ENCODE data around the gene HOTAIR. TPM values are rescaled to one million over a fixed set of nuclear protein-coding genes. Genes with fewer than 3 reads are reported as not detected.
A peak's percentile ranks its signal among the peaks of the same experiment; 100 is the strongest.

The HOTAIR gene
- total RNA-seq, 1 experiment from 2014 or later, result not detected

DNA sequence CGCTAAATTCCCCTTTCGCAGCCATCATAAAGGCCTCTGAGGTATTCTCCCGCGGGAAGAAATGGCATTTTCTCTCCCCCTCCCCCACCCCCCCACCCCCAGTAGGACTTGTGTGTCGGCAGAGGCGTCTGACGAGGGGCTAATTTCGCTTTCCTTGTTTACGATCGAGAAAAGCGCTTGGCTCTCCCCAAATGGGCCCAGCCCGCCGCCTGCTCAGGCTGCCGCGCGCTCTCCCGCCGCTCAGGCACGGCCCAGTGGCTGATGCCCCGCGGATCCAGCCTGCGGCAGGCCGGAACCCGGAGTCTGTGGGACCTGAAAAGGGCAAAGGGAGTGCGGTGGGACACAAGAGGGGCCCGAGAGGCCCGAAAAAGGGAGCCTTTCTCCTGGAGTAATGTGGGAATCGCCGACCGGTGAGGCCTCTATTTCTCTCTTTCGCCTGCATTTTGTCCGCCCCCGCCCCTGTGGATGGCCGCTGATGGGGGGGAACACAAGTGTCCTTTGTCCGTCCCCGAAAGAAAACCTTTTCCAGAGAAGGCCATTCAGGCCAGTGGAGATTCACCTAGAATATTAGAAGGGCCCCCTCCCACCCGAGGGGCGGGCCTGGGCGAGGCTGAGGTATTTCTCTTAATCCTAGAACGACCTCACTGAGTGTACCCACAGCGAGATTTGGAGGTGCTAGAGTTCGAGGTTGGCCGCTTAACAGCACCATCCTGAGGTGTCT is 44.5 kb upstream of the HOTAIR start:
- Mint-ChIP-seq H3K9me3 (no peaks in the 10 kb centered on the region), H3K27me3 (ENCODE audit: low read depth) (peaks cover 99% of the 10 kb centered on the region), H3K4me3 (peak overlapping the region; percentile 48), H3K36me3 (no peaks in the 10 kb centered on the region; the same call in 1 of the 2 replicates), H3K27ac (no peak overlapping the region), H3K4me1 (peaks cover 29% of the 10 kb centered on the region)
- TF ChIP-seq KAT7 (CRISPR knock-in tag; IDR thresholded peaks at IDR 0.05; ENCODE audit: borderline replicate concordance) (no peak), ATF1 (CRISPR knock-in tag; IDR thresholded peaks at IDR 0.05) (no peak), ZNF219 (CRISPR knock-in tag; IDR thresholded peaks at IDR 0.05; ENCODE audit: borderline replicate concordance) (no peak)
- TF ChIP-seq, protein P1, sequence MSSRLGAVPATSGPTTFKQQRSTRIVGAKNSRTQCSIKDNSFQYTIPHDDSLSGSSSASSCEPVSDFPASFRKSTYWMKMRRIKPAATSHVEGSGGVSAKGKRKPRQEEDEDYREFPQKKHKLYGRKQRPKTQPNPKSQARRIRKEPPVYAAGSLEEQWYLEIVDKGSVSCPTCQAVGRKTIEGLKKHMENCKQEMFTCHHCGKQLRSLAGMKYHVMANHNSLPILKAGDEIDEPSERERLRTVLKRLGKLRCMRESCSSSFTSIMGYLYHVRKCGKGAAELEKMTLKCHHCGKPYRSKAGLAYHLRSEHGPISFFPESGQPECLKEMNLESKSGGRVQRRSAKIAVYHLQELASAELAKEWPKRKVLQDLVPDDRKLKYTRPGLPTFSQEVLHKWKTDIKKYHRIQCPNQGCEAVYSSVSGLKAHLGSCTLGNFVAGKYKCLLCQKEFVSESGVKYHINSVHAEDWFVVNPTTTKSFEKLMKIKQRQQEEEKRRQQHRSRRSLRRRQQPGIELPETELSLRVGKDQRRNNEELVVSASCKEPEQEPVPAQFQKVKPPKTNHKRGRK (CRISPR knock-in tag; IDR thresholded peaks at IDR 0.05; ENCODE audit: borderline replicate concordance), result no peak
- TF ChIP-seq, protein P2, sequence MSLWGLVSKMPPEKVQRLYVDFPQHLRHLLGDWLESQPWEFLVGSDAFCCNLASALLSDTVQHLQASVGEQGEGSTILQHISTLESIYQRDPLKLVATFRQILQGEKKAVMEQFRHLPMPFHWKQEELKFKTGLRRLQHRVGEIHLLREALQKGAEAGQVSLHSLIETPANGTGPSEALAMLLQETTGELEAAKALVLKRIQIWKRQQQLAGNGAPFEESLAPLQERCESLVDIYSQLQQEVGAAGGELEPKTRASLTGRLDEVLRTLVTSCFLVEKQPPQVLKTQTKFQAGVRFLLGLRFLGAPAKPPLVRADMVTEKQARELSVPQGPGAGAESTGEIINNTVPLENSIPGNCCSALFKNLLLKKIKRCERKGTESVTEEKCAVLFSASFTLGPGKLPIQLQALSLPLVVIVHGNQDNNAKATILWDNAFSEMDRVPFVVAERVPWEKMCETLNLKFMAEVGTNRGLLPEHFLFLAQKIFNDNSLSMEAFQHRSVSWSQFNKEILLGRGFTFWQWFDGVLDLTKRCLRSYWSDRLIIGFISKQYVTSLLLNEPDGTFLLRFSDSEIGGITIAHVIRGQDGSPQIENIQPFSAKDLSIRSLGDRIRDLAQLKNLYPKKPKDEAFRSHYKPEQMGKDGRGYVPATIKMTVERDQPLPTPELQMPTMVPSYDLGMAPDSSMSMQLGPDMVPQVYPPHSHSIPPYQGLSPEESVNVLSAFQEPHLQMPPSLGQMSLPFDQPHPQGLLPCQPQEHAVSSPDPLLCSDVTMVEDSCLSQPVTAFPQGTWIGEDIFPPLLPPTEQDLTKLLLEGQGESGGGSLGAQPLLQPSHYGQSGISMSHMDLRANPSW (CRISPR knock-in tag; conservative IDR thresholded peaks at IDR 0.05; ENCODE audit: low read depth), result no peak
- ChIA-PET POLR2A (interaction anchor here (0.5 kb wide), 1 partner anchor 272 kb away, joined by 5 read pairs; no protein-coding TSS in a partner anchor), CTCF (no interaction called here)
- DNase-seq (ENCODE audit: low spot score) (peak; percentile 55), ATAC-seq (peak; percentile 3; the same call in 1 of the 2 replicates)

DNA sequence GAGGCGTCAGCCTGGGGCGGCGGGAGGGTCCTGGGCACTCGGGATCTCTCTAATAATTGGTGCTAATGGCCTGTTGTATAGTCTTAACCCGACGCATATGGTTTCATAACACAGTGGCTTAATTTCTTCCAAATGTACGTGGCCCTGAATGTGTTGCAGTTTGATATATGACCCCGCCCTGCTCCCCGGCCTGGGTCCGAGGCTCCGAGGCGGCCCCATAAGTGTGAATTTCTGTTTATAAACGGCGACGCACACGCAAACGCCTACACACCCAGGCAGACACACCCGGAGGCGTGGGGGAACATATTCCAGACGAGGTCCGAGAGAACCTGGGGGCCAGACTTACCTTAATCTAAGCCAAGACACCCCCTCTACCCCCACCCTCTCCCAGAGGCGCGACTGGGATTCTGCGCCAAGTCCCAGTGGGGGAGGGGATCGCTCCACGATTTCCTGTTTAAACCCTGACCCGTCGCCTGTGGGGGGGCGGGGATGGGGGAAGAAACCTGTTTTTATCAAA is 43.8 kb upstream of the HOTAIR start:
- ATAC-seq, result no peak
- TF ChIP-seq JAZF1 (CRISPR knock-in tag; IDR thresholded peaks at IDR 0.05) (no peak), ZNF671 (CRISPR knock-in tag; IDR thresholded peaks at IDR 0.05) (no peak), TCF7 (CRISPR knock-in tag; IDR thresholded peaks at IDR 0.05; ENCODE audit: low read depth) (no peak), ZNF416 (CRISPR knock-in tag; IDR thresholded peaks at IDR 0.05) (no peak), KAT7 (CRISPR knock-in tag; IDR thresholded peaks at IDR 0.05; ENCODE audit: borderline replicate concordance) (no peak), MYBL2 (CRISPR knock-in tag; IDR thresholded peaks at IDR 0.05) (no peak), NR2C2 (CRISPR knock-in tag; IDR thresholded peaks at IDR 0.05) (no peak)
- TF ChIP-seq, protein P3, sequence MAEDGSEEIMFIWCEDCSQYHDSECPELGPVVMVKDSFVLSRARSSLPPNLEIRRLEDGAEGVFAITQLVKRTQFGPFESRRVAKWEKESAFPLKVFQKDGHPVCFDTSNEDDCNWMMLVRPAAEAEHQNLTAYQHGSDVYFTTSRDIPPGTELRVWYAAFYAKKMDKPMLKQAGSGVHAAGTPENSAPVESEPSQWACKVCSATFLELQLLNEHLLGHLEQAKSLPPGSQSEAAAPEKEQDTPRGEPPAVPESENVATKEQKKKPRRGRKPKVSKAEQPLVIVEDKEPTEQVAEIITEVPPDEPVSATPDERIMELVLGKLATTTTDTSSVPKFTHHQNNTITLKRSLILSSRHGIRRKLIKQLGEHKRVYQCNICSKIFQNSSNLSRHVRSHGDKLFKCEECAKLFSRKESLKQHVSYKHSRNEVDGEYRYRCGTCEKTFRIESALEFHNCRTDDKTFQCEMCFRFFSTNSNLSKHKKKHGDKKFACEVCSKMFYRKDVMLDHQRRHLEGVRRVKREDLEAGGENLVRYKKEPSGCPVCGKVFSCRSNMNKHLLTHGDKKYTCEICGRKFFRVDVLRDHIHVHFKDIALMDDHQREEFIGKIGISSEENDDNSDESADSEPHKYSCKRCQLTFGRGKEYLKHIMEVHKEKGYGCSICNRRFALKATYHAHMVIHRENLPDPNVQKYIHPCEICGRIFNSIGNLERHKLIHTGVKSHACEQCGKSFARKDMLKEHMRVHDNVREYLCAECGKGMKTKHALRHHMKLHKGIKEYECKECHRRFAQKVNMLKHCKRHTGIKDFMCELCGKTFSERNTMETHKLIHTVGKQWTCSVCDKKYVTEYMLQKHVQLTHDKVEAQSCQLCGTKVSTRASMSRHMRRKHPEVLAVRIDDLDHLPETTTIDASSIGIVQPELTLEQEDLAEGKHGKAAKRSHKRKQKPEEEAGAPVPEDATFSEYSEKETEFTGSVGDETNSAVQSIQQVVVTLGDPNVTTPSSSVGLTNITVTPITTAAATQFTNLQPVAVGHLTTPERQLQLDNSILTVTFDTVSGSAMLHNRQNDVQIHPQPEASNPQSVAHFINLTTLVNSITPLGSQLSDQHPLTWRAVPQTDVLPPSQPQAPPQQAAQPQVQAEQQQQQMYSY (CRISPR knock-in tag; IDR thresholded peaks at IDR 0.05), result no peak
- TF ChIP-seq, protein P4, sequence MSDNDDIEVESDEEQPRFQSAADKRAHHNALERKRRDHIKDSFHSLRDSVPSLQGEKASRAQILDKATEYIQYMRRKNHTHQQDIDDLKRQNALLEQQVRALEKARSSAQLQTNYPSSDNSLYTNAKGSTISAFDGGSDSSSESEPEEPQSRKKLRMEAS (CRISPR knock-in tag; IDR thresholded peaks at IDR 0.05), result no peak
- TF ChIP-seq, protein P5, sequence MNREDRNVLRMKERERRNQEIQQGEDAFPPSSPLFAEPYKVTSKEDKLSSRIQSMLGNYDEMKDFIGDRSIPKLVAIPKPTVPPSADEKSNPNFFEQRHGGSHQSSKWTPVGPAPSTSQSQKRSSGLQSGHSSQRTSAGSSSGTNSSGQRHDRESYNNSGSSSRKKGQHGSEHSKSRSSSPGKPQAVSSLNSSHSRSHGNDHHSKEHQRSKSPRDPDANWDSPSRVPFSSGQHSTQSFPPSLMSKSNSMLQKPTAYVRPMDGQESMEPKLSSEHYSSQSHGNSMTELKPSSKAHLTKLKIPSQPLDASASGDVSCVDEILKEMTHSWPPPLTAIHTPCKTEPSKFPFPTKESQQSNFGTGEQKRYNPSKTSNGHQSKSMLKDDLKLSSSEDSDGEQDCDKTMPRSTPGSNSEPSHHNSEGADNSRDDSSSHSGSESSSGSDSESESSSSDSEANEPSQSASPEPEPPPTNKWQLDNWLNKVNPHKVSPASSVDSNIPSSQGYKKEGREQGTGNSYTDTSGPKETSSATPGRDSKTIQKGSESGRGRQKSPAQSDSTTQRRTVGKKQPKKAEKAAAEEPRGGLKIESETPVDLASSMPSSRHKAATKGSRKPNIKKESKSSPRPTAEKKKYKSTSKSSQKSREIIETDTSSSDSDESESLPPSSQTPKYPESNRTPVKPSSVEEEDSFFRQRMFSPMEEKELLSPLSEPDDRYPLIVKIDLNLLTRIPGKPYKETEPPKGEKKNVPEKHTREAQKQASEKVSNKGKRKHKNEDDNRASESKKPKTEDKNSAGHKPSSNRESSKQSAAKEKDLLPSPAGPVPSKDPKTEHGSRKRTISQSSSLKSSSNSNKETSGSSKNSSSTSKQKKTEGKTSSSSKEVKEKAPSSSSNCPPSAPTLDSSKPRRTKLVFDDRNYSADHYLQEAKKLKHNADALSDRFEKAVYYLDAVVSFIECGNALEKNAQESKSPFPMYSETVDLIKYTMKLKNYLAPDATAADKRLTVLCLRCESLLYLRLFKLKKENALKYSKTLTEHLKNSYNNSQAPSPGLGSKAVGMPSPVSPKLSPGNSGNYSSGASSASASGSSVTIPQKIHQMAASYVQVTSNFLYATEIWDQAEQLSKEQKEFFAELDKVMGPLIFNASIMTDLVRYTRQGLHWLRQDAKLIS (CRISPR knock-in tag; IDR thresholded peaks at IDR 0.05; ENCODE audit: borderline replicate concordance), result no peak
- no peaks in the 10 kb centered on the region; the same call in 1 of the 2 replicates for H3K36me3 Mint-ChIP-seq
- H3K27ac Mint-ChIP-seq, result no peak overlapping the region
- peak overlapping the region; percentile 63 for H3K4me3 Mint-ChIP-seq
- H3K4me1 Mint-ChIP-seq, result peaks cover 26% of the 10 kb centered on the region
- CTCF ChIA-PET, result interaction anchor here (1.8 kb wide), 1 partner anchor 34 kb away, joined by 6 read pairs; the partner anchor contains the start of gene HOXC10
- no peaks in the 10 kb centered on the region for H3K9me3 Mint-ChIP-seq
- H3K27me3 Mint-ChIP-seq (ENCODE audit: low read depth), result peaks cover 99% of the 10 kb centered on the region
- no peak for DNase-seq (ENCODE audit: low spot score)
- POLR2A ChIA-PET, result interaction anchor here (0.5 kb wide), 1 partner anchor 14 kb away, joined by 4 read pairs; no protein-coding TSS in a partner anchor

Measured in WTC11 (cell line).